Measurements from ENCODE around the gene ADAM12. TPM values are rescaled to one million over a fixed set of nuclear protein-coding genes. Genes with fewer than 3 reads are reported as not detected.

Gene ADAM12
- total RNA-seq: 0.14 and 0.53 TPM in 2 replicates

GRCh38 chr10:126387931-126388911 lies at the start of gene ADAM12:
Gene ADAM12 (minus strand): TSS chr10:126388477. CDS start chr10:126388145, 332 bp downstream.

Small RNA genes within 50 kb of the gene (small RNA-seq; reads per million reads assigned to genes)
- gene RNA5SP328: not detected
